Neural progenitor cell (in vitro differentiated cells): Measurements from ENCODE around the gene FAM43B. TPM values are rescaled to one million over a fixed set of nuclear protein-coding genes. Genes with fewer than 3 reads are reported as not detected.

Experiments
- DNase-seq: peaks from one replicate; pipeline ENCODE4 v3.0.0-alpha.2; 2016; ENCODE audit warnings: low spot score
- H2AFZ ChIP-seq: fragments of 200-600 bp; sonication (generic); replicated peaks from 2 replicates; pipeline ENCODE4 v1.6.1; 2016; ENCODE audit warnings: antibody characterized with exemption
- H3F3A ChIP-seq: fragments of 200-600 bp; sonication (generic); 2 replicates; pipeline ENCODE4 v1.6.1; 2016; ENCODE audit warnings: antibody characterized with exemption, low read depth
- H3K27ac ChIP-seq: fragments of 200-600 bp; sonication (generic); 2 replicates; pipeline ENCODE4 v1.5.1; 2016; ENCODE audit warnings: mild to moderate bottlenecking
- H3K27me3 ChIP-seq: fragments of 200-600 bp; sonication (generic); 2 replicates; pipeline ENCODE4 v1.6.1; 2016; ENCODE audit warnings: mild to moderate bottlenecking, moderate library complexity
- H3K36me3 ChIP-seq: fragments of 200-600 bp; sonication (generic); 2 replicates; pipeline ENCODE4 v1.5.1; 2016
- H3K4me1 ChIP-seq: fragments of 200-600 bp; sonication (generic); 2 replicates; pipeline ENCODE4 v1.6.1; 2016; ENCODE audit warnings: mixed run types
- H3K4me2 ChIP-seq: fragments of 200-600 bp; sonication (generic); 2 replicates; pipeline ENCODE4 v1.6.1; 2016
- H3K4me3 ChIP-seq: fragments of 200-600 bp; sonication (generic); 2 replicates; pipeline ENCODE4 v1.5.1; 2016
- H3K79me2 ChIP-seq: fragments of 200-600 bp; sonication (generic); 2 replicates; pipeline ENCODE4 v1.6.1; 2016; ENCODE audit warnings: low read depth
- H3K9ac ChIP-seq: fragments of 200-600 bp; sonication (generic); 2 replicates; pipeline ENCODE4 v1.6.1; 2016
- H3K9me3 ChIP-seq: fragments of 200-600 bp; sonication (generic); 2 replicates; pipeline ENCODE4 v1.5.1; 2016; ENCODE audit warnings: low read depth
- H4K20me1 ChIP-seq: fragments of 200-600 bp; sonication (generic); 2 replicates; pipeline ENCODE4 v1.6.1; 2016; ENCODE audit warnings: low read depth
- H3K27ac Mint-ChIP-seq: 3 replicates; pipeline ENCODE4 v1.8.0; 2021; ENCODE audit warnings: mixed read lengths
- H3K27me3 Mint-ChIP-seq: 2 replicates; pipeline ENCODE4 v1.8.0; 2022; ENCODE audit warnings: low read depth, mild to moderate bottlenecking, inconsistent platforms, moderate library complexity, mixed read lengths; ENCODE audit not compliant: insufficient read depth
- H3K36me3 Mint-ChIP-seq: 3 replicates; pipeline ENCODE4 v1.8.0; 2021; ENCODE audit warnings: mixed read lengths
- H3K4me1 Mint-ChIP-seq: 3 replicates; pipeline ENCODE4 v1.8.0; 2021; ENCODE audit warnings: mixed read lengths
- H3K4me3 Mint-ChIP-seq: 3 replicates; pipeline ENCODE4 v1.8.0; 2021; ENCODE audit warnings: mild to moderate bottlenecking, moderate library complexity, mixed read lengths
- H3K9me3 Mint-ChIP-seq: 3 replicates; pipeline ENCODE4 v1.8.0; 2020; ENCODE audit warnings: mixed read lengths
- CTCF ChIP-seq: fragments of 200-600 bp; sonication (generic); IDR thresholded peaks from 2 replicates; pipeline ENCODE4 v1.5.1; 2017; ENCODE audit warnings: antibody characterized with exemption, mild to moderate bottlenecking
- EZH2 ChIP-seq: fragments of 200-600 bp; sonication (generic); IDR thresholded peaks from 2 replicates; pipeline ENCODE4 v1.6.1; 2017; ENCODE audit warnings: antibody characterized with exemption, mild to moderate bottlenecking, moderate library complexity
- EZH2phosphoT487 ChIP-seq: fragments of 200-600 bp; sonication (generic); IDR thresholded peaks from 2 replicates; pipeline ENCODE4 v1.6.1; 2017; ENCODE audit warnings: antibody characterized with exemption
- total RNA-seq: library from RNA; depleted of rRNA; stranded (reverse); fragments of >200 nt; gene quantifications from 2 replicates; pipeline ENCODE4 v1.2.3, GENCODE V29; 2015; ENCODE audit warnings: low replicate concordance

The FAM43B gene
- total RNA-seq, 1 donor from 2014 or later = not detected

GRCh38 chr1:20540281-20540680 lies 12.1 kb upstream of the FAM43B start:
- H3K4me1 Mint-ChIP-seq = no peaks in the 10 kb centered on the region
- H3K27me3 ChIP-seq = peaks cover 100% of the 10 kb centered on the region
- no peaks in the 10 kb centered on the region for H3K9me3 ChIP-seq
- no peak overlapping the region for H2AFZ ChIP-seq
- no peaks in the 10 kb centered on the region for H4K20me1 ChIP-seq
- TF ChIP-seq CTCF (no peak), EZH2 (no peak), EZH2phosphoT487 (no peak)
- no peak overlapping the region for H3K4me3 Mint-ChIP-seq
- H3K4me2 ChIP-seq = no peak overlapping the region
- H3K4me1 ChIP-seq = no peaks in the 10 kb centered on the region
- H3K9ac ChIP-seq = no peak overlapping the region
- DNase-seq = no peak
- H3K36me3 ChIP-seq = no peaks in the 10 kb centered on the region
- no peak overlapping the region for H3K27ac ChIP-seq
- H3K36me3 Mint-ChIP-seq = no peaks in the 10 kb centered on the region
- no peaks in the 10 kb centered on the region for H3F3A ChIP-seq
- peaks cover 8% of the 10 kb centered on the region for H3K27me3 Mint-ChIP-seq
- no peak overlapping the region for H3K4me3 ChIP-seq
- H3K79me2 ChIP-seq = no peaks in the 10 kb centered on the region
- no peak overlapping the region for H3K27ac Mint-ChIP-seq
- no peaks in the 10 kb centered on the region for H3K9me3 Mint-ChIP-seq

- H3K27me3 Mint-ChIP-seq = peaks cover 14% of the 10 kb centered on the region
- Histone ChIP-seq H3K4me3 (no peak overlapping the region), H3K36me3 (no peaks in the 10 kb centered on the region), H3K27me3 (peaks cover 86% of the 10 kb centered on the region), H4K20me1 (no peaks in the 10 kb centered on the region), H3K27ac (no peak overlapping the region), H3K9ac (no peak overlapping the region), H3K79me2 (no peaks in the 10 kb centered on the region), H3K4me2 (no peak overlapping the region), H3K4me1 (no peaks in the 10 kb centered on the region), H3F3A (no peaks in the 10 kb centered on the region), H3K9me3 (no peaks in the 10 kb centered on the region), H2AFZ (no peak overlapping the region)
- TF ChIP-seq EZH2 (no peak), CTCF (no peak), EZH2phosphoT487 (no peak)
- H3K27ac Mint-ChIP-seq = no peak overlapping the region
- H3K4me3 Mint-ChIP-seq = no peak overlapping the region
- DNase-seq = peak; percentile 20
- no peaks in the 10 kb centered on the region for H3K36me3 Mint-ChIP-seq
- peaks cover 6% of the 10 kb centered on the region for H3K4me1 Mint-ChIP-seq
- no peaks in the 10 kb centered on the region for H3K9me3 Mint-ChIP-seq
Measured at GRCh38 chr1:20546637-20547036, 5.7 kb upstream of the FAM43B start.

GRCh38 chr1:20551161-20551560 lies 1.2 kb upstream of the FAM43B start:
- no peak for DNase-seq
- peak overlapping the region; percentile 87 for H3K4me2 ChIP-seq
- no peak overlapping the region for H3K27ac ChIP-seq
- H3K9me3 ChIP-seq = no peaks in the 10 kb centered on the region
- H3K79me2 ChIP-seq = no peaks in the 10 kb centered on the region
- Mint-ChIP-seq H3K9me3 (no peaks in the 10 kb centered on the region), H3K36me3 (no peaks in the 10 kb centered on the region), H3K4me3 (peak overlapping the region; percentile 89), H3K27ac (no peak overlapping the region), H3K4me1 (peaks cover 10% of the 10 kb centered on the region), H3K27me3 (peaks cover 38% of the 10 kb centered on the region)
- H3K27me3 ChIP-seq = peaks cover 86% of the 10 kb centered on the region
- H2AFZ ChIP-seq = no peak overlapping the region
- no peak overlapping the region for H3K9ac ChIP-seq
- peaks cover 7% of the 10 kb centered on the region for H4K20me1 ChIP-seq
- no peak overlapping the region for H3K4me3 ChIP-seq
- H3K36me3 ChIP-seq = no peaks in the 10 kb centered on the region
- peaks cover 8% of the 10 kb centered on the region for H3K4me1 ChIP-seq
- peaks cover 5% of the 10 kb centered on the region for H3F3A ChIP-seq
- TF ChIP-seq EZH2phosphoT487 (no peak), EZH2 (no peak), CTCF (no peak)
